ENCODE results near the gene C19orf47. TPM values are rescaled to one million over a fixed set of nuclear protein-coding genes. Genes with fewer than 3 reads are reported as not detected.
A peak's percentile ranks its signal among the peaks of the same experiment; 100 is the strongest.

The C19orf47 gene
- total RNA-seq, 1 experiment from 2014 or later, result 21.2 TPM

GRCh38 chr19:40367577-40368434 is 19.6 kb upstream of the C19orf47 start:
- H3K79me2 ChIP-seq (ENCODE audit: low read depth), result no peaks in the 10 kb centered on the region
- H4K20me1 ChIP-seq (ENCODE audit: insufficient read depth), result no peaks in the 10 kb centered on the region
- H3F3A ChIP-seq (ENCODE audit: insufficient read depth, low read depth), result peaks cover 4% of the 10 kb centered on the region; the same call in 1 of the 2 replicates
- H3K36me3 ChIP-seq (ENCODE audit: low read depth), result no peaks in the 10 kb centered on the region
- 0 out of 2 replicates have a peak, but pooled peaks cover 4% of the 10 kb centered on the region for H3K4me1 ChIP-seq (replicated peaks; ENCODE audit: insufficient read depth)
- TF ChIP-seq EZH2 (IDR thresholded peaks at IDR 0.05; ENCODE audit: low read depth) (no peak), CTCF (conservative IDR thresholded peaks at IDR 0.05) (no peak)
- no peak for DNase-seq
- POLR2A ChIA-PET (ENCODE audit: unreplicated experiment), result no interaction called here
- no peak overlapping the region for H3K4me3 ChIP-seq
- BruUV-seq (replicated peaks), result no TSS peak
- H3K4me2 ChIP-seq, result no peak overlapping the region
- no peaks in the 10 kb centered on the region for H3K9me3 ChIP-seq (ENCODE audit: insufficient read depth, low read depth)
- H3K9me2 ChIP-seq (ENCODE audit: insufficient read depth), result no peaks in the 10 kb centered on the region
- no peaks in the 10 kb centered on the region for H3K27me3 ChIP-seq (ENCODE audit: insufficient read depth, low read depth)
- intact Hi-C loops (cut with micrococcal nuclease; ENCODE audit: unreplicated experiment), result no loop called here
- CTCF ChIA-PET, result no interaction called here
- no peak overlapping the region for H2AFZ ChIP-seq
- H3K27ac ChIP-seq, result no peak overlapping the region

- BruUV-seq (replicated peaks), result TSS peak; percentile 16
- peaks cover 4% of the 10 kb centered on the region; the same call in 1 of the 2 replicates for H3F3A ChIP-seq (ENCODE audit: insufficient read depth, low read depth)
Measured at GRCh38 chr19:40366697-40367561, 18.7 kb upstream of the C19orf47 start.

More at GRCh38 chr19:40366697-40367561, 18.7 kb upstream of the C19orf47 start:
- no peaks in the 10 kb centered on the region for H4K20me1 ChIP-seq (ENCODE audit: insufficient read depth)
- no peaks in the 10 kb centered on the region for H3K9me2 ChIP-seq (ENCODE audit: insufficient read depth)
- H3K36me3 ChIP-seq (ENCODE audit: low read depth), result no peaks in the 10 kb centered on the region
- ChIA-PET POLR2A (ENCODE audit: unreplicated experiment) (no interaction called here), CTCF (no interaction called here)
- H3K79me2 ChIP-seq (ENCODE audit: low read depth), result no peaks in the 10 kb centered on the region
- H2AFZ ChIP-seq, result no peak overlapping the region
- no peaks in the 10 kb centered on the region for H3K9me3 ChIP-seq (ENCODE audit: insufficient read depth, low read depth)
- intact Hi-C loops (cut with micrococcal nuclease; ENCODE audit: unreplicated experiment), result no loop called here
- H3K27me3 ChIP-seq (ENCODE audit: insufficient read depth, low read depth), result no peaks in the 10 kb centered on the region
- DNase-seq, result no peak
- no peak overlapping the region for H3K27ac ChIP-seq
- TF ChIP-seq EZH2 (IDR thresholded peaks at IDR 0.05; ENCODE audit: low read depth) (no peak), CTCF (conservative IDR thresholded peaks at IDR 0.05) (no peak)
- no peak overlapping the region for H3K4me3 ChIP-seq
- H3K4me2 ChIP-seq, result no peak overlapping the region
- 0 out of 2 replicates have a peak, but pooled peaks cover 4% of the 10 kb centered on the region for H3K4me1 ChIP-seq (replicated peaks; ENCODE audit: insufficient read depth)

Measured in PC-9 (cell line).